Ovary (tissue), 9 donors: ENCODE results near the gene HAL. TPM values are rescaled to one million over a fixed set of nuclear protein-coding genes. Genes with fewer than 3 reads are reported as not detected.

Experiments used
- DNase-seq, 5 donors: peaks; one replicate each; pipeline ENCODE4 v3.0.0-alpha.2; 2019 to 2020
- H3K27ac ChIP-seq, 2 donors: fragments of 200-600 bp; one replicate each; pipeline versions ENCODE4 v1.5.1 to v1.8.0; 2019 to 2022
- H3K27me3 ChIP-seq: fragments of 200-600 bp; one replicate; pipeline ENCODE4 v1.8.0; 2022
- H3K36me3 ChIP-seq: fragments of 200-600 bp; sonication (generic); one replicate; pipeline ENCODE4 v1.5.1; 2019
- H3K4me1 ChIP-seq: one replicate; pipeline ENCODE4 v1.8.1; 2013; ENCODE audit warnings: mild to moderate bottlenecking, moderate library complexity; ENCODE audit not compliant: insufficient read depth
- H3K4me3 ChIP-seq: fragments of 200-600 bp; sonication (generic); one replicate; pipeline ENCODE4 v1.5.1; 2017
- H3K9me3 ChIP-seq, 2 donors: fragments of 200-600 bp in 1 of 2; sonication (generic) in 1 of 2; one replicate each; pipeline versions ENCODE4 v1.5.1 to v1.8.1; 2013 to 2019; ENCODE audit warnings: mild to moderate bottlenecking in 1 of 2, moderate library complexity in 1 of 2
- EP300 ChIP-seq: sonication (generic); formaldehyde crosslinking; IDR thresholded peaks from one replicate; pipeline ENCODE4 v1.6.1; 2017; ENCODE audit warnings: antibody characterized with exemption
- POLR2A ChIP-seq: fragments of 450-650 bp; IDR thresholded peaks from one replicate; pipeline ENCODE4 v1.6.1; 2017; ENCODE audit warnings: antibody characterized with exemption, mild to moderate bottlenecking, moderate library complexity
- WGBS, 3 donors: extraction: QIAGEN DNeasy Blood & Tissue Kit in 1 of 3; methylation state at CpG; one replicate each; pipeline versions ENCODE4 v1.1.5 to v1.1.7; 2013 to 2017; 5-methylcytosine and 5-hydroxymethylcytosine counted together
- intact Hi-C, 4 donors: fragments of 100-400 bp; cut with DNase I; formaldehyde crosslinking; loops; one replicate each; pipeline versions ENCODE4 v1.11.0 to v1.15.1; 2022 to 2023
- polyA plus RNA-seq, 2 donors: library from polyadenylated mRNA; stranded (reverse); fragments of 200-250 nt in 1 of 2; fragments of 350-450 nt in 1 of 2; fragmentation: Illumina TruSeq in 1 of 2; extraction: RNeasy Lipid Tissue Mini Kit (QIAGEN cat#74804) in 1 of 2; gene quantifications; one replicate each; pipeline ENCODE4 v1.2.3, GENCODE V29; 2013 to 2014
- total RNA-seq, 7 donors: library from RNA; depleted of rRNA in 2 of 7; stranded (reverse); fragments of >200 nt in 2 of 7; fragmentation: NEBNext Ultra II Directional in 3 of 7; extraction: Animal tissue kit (Norgen Biotek cat#: 25700) in 3 of 7; gene quantifications; one replicate each; pipeline versions ENCODE4 v1.1.0 to v1.2.4, GENCODE V29; 2016 to 2023
- TF ChIP-seq, protein P1 (sequence below), 3 donors: fragments of 450-650 bp in 2 of 3; fragments of 200-600 bp in 1 of 3; IDR thresholded peaks; one replicate each; pipeline versions ENCODE4 v1.5.1 to v1.8.0; 2016 to 2022; ENCODE audit warnings: antibody characterized with exemption in 3 of 3, mild to moderate bottlenecking in 1 of 3
- donor health status: DM: no; HTN: no; CAD: no; lungs with moderate emphysema.
- donor health status: DM: no; HTN: no; CAD: no.
- donor health status: Bipolar disorder and iron deficiency.
- donor health status: DM: yes; HTN: yes; CAD: no.
- donor health status: DM: no; HTN: no; CAD: no.
- donor health status: DM: yes; HTN: yes; CAD: no.

The HAL gene
- total and polyA plus RNA-seq, 9 donors = 0.08 to 2.9 (median 0.64) TPM

DNA sequence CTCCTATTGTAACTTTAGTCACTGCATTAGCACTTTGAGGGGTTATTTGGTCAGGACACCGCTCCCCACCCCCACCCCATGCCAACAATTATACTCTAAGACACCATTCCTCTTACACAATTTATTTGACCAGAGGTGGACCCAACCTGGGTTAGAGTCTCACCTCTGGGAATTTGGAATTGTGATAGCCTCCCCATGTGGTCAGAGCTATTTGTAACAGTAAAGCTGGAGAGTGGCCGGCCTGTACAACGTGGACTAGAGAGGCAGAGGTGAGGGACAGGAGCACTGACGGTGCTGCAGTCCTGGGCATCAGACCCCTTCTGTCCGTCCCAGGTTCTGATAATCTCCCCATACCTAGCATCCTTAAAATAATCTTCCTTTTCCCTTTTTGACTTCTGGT lies 3.3 kb upstream of the HAL start:
- 78 to 87% (median 86%) methylated on average over 5 of the region's 5 CpGs for WGBS, 3 donors
- no peaks in the 10 kb centered on the region for H3K27me3 ChIP-seq
- TF ChIP-seq, protein P1, sequence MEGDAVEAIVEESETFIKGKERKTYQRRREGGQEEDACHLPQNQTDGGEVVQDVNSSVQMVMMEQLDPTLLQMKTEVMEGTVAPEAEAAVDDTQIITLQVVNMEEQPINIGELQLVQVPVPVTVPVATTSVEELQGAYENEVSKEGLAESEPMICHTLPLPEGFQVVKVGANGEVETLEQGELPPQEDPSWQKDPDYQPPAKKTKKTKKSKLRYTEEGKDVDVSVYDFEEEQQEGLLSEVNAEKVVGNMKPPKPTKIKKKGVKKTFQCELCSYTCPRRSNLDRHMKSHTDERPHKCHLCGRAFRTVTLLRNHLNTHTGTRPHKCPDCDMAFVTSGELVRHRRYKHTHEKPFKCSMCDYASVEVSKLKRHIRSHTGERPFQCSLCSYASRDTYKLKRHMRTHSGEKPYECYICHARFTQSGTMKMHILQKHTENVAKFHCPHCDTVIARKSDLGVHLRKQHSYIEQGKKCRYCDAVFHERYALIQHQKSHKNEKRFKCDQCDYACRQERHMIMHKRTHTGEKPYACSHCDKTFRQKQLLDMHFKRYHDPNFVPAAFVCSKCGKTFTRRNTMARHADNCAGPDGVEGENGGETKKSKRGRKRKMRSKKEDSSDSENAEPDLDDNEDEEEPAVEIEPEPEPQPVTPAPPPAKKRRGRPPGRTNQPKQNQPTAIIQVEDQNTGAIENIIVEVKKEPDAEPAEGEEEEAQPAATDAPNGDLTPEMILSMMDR (IDR thresholded peaks at IDR 0.05) = no peak
- no peak for TF ChIP-seq EP300
- TF ChIP-seq POLR2A = no peak
- no peak overlapping the region for H3K27ac ChIP-seq
- no peak for DNase-seq
- no peaks in the 10 kb centered on the region for H3K36me3 ChIP-seq
- no peaks in the 10 kb centered on the region for H3K9me3 ChIP-seq
- intact Hi-C loops = loop anchor here in 1 of 4 donors (10.0 kb wide), 1 partner anchor 415 kb away; no protein-coding TSS in a partner anchor
- H3K4me1 ChIP-seq = no peaks in the 10 kb centered on the region
- no peak overlapping the region for H3K4me3 ChIP-seq

DNA sequence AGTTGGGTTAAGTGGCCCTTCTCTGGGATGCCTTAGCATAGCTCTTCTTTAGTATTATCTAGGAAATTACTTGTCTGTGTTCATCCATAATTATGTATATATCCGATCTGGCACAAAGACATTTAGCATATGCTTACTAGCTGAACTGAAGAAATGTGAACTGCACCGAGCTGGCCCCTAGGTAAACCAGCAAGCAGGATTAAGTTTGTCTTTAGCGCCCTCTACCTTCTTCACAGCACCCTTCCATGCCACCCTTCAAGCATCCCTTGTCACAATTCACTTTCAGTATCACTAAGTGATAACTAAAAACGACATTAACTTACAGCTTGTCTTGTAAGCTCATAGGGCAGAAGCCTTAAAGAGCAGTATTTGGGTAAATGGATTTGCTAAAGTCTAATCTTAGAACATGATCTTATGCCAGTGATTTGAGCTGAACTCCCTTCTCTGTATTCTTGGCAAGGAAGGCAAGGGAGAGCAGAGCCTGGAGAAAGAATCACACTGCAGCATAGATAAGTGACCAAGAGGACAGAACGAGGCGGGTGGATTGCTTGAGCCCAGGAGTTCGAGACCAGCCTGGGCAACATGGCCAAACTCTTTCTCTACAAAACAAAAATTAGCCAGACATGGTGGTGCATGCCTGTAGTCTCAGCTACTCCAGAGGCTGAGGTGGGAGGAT lies 2.6 kb upstream of the HAL start:
- Histone ChIP-seq H3K27ac (no peak overlapping the region), H3K4me3 (no peak overlapping the region), H3K36me3 (no peaks in the 10 kb centered on the region), H3K9me3 (no peaks in the 10 kb centered on the region), H3K4me1 (no peaks in the 10 kb centered on the region), H3K27me3 (no peaks in the 10 kb centered on the region)
- 25 to 34% (median 27%) methylated on average over 7 of the region's 7 CpGs for WGBS, 3 donors
- DNase-seq = peak in 1 of 5 donors; percentile 24
- intact Hi-C loops = loop anchor here in 1 of 4 donors (10.0 kb wide), 1 partner anchor 414 kb away; no protein-coding TSS in a partner anchor
- TF ChIP-seq POLR2A = no peak
- TF ChIP-seq, protein P1 (IDR thresholded peaks at IDR 0.05) = peak in 1 of 3 donors; percentile 32
- TF ChIP-seq EP300 = no peak

DNA sequence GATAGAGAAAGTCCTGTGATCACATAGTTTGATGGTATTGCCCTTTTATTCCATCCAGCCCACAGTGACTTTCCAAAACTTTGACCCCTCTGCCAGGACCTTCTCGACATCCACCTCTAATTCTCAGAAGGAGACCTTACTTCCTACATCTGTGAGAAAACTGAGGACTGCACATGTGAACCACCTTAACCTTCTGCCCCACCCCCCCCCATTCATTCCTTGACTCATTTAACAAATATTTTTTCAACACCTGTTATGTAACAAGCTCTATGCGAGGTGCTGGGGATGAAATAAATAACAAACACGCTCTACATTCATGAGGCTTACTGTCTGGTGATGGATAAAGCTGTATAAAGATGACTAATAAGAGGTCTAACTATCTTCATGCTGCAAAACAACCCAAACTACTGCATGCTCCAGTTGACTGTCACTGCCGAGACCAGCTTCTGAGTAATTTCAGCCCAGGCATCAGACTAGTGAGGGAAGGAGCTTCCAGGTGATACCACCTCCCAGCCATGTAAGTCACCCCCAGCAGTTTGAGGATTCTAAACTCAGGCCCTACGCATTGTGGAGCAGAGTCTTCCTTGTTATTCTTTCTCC lies 1.9 kb upstream of the HAL start:
- TF ChIP-seq, protein P1 (IDR thresholded peaks at IDR 0.05) = no peak
- TF ChIP-seq POLR2A (no peak), EP300 (no peak)
- Histone ChIP-seq H3K36me3 (no peaks in the 10 kb centered on the region), H3K27ac (no peak overlapping the region), H3K27me3 (no peaks in the 10 kb centered on the region), H3K4me1 (no peaks in the 10 kb centered on the region), H3K9me3 (no peaks in the 10 kb centered on the region), H3K4me3 (no peak overlapping the region)
- 76 to 87% (median 81%) methylated on average over 5 of the region's 5 CpGs for WGBS, 3 donors
- DNase-seq = no peak
- intact Hi-C loops = loop anchor here in 1 of 4 donors (10.0 kb wide), 1 partner anchor 413 kb away; no protein-coding TSS in a partner anchor

DNA sequence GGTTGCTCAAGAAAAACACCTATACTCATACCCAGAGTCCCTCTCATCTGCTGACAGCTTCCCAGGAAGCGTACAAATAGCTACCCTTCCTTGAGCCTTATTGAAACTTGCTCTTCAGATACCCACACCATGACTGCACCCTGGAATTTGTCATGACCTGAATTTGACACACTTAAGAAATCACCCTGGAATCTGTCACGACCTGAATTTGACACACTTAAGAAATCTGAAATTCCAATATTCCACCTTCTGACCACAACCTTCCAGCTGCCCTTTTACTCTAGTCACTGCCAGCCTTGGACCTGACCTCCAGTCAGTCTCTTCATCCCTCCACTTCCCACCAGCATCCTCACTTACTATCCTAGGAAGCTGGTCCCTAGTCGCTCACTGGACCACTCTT lies 1.1 kb upstream of the HAL start:
- TF ChIP-seq, protein P1 (IDR thresholded peaks at IDR 0.05) = no peak

More for the DNA sequence above, 1.1 kb upstream of the HAL start:
- H3K4me3 ChIP-seq = no peak overlapping the region
- intact Hi-C loops = loop anchor here in 1 of 4 donors (10.0 kb wide), 1 partner anchor 412 kb away; no protein-coding TSS in a partner anchor
- DNase-seq = no peak
- no peaks in the 10 kb centered on the region for H3K4me1 ChIP-seq
- no peaks in the 10 kb centered on the region for H3K27me3 ChIP-seq
- no peaks in the 10 kb centered on the region for H3K36me3 ChIP-seq
- no peaks in the 10 kb centered on the region for H3K9me3 ChIP-seq
- H3K27ac ChIP-seq = no peak overlapping the region
- 85 to 91% (median 88%) methylated on average over 3 of the region's 3 CpGs for WGBS, 3 donors
